HepG2 (cell line): ENCODE measurements around the gene MRFAP1. TPM values are rescaled to one million over a fixed set of nuclear protein-coding genes. Genes with fewer than 3 reads are reported as not detected.
A peak's percentile ranks its signal among the peaks of the same experiment; 100 is the strongest.

ENCODE experiments used
- DZIP1 ChIP-seq: sonication (generic); formaldehyde crosslinking; IDR thresholded peaks from 2 replicates; pipeline ENCODE4 v1.5.0; 2020; ENCODE audit warnings: mild to moderate bottlenecking, missing genetic modification reagents
- GZF1 ChIP-seq: sonication (generic); formaldehyde crosslinking; IDR thresholded peaks from 2 replicates; pipeline ENCODE4 v1.5.1; 2020; ENCODE audit warnings: mild to moderate bottlenecking, missing genetic modification reagents
- JUN ChIP-seq: sonication (generic); formaldehyde crosslinking; IDR thresholded peaks from 2 replicates; pipeline ENCODE4 v1.4.0; 2020; ENCODE audit warnings: mild to moderate bottlenecking, missing genetic modification reagents
- KLF16 ChIP-seq, 2 experiments: sonication (generic) in 1 of 2; formaldehyde crosslinking in 1 of 2; IDR thresholded peaks; 2 replicates each; pipeline versions ENCODE4 v1.6.1 to v1.8.0; 2016 to 2023; ENCODE audit warnings: missing genetic modification reagents in 2 of 2, missing compliant biosample characterization in 1 of 2
- KLF6 ChIP-seq: IDR thresholded peaks from 2 replicates; pipeline ENCODE4 v1.8.0; 2016; ENCODE audit warnings: missing biosample characterization, missing genetic modification reagents
- MED1 ChIP-seq: sonication (generic); formaldehyde crosslinking; IDR thresholded peaks from 2 replicates; pipeline ENCODE4 v1.4.0; 2020; ENCODE audit warnings: missing genetic modification reagents
- MEIS2 ChIP-seq: sonication (generic); formaldehyde crosslinking; IDR thresholded peaks from 2 replicates; pipeline ENCODE4 v1.9.0; 2021; ENCODE audit warnings: mild to moderate bottlenecking, missing genetic modification reagents
- MTA1 ChIP-seq: sonication (generic); formaldehyde crosslinking; IDR thresholded peaks from 2 replicates; pipeline ENCODE4 v1.4.0; 2020; ENCODE audit warnings: missing genetic modification reagents, mild to moderate bottlenecking, borderline replicate concordance
- PAX8 ChIP-seq: sonication (generic); formaldehyde crosslinking; IDR thresholded peaks from 2 replicates; pipeline ENCODE4 v1.8.0; 2022; ENCODE audit warnings: mild to moderate bottlenecking, missing genetic modification reagents, borderline replicate concordance
- POLR2A ChIP-seq, 2 experiments: IDR thresholded peaks; 2 replicates each; pipeline ENCODE4 v1.6.1; 2011; ENCODE audit warnings: low read depth in 2 of 2, low read length in 2 of 2, mild to moderate bottlenecking in 1 of 2, moderate library complexity in 1 of 2; ENCODE audit not compliant: insufficient read depth in 1 of 2
- ZNF18 ChIP-seq: sonication (generic); formaldehyde crosslinking; IDR thresholded peaks from 2 replicates; pipeline ENCODE4 v1.8.0; 2022; ENCODE audit warnings: mild to moderate bottlenecking, missing genetic modification reagents; ENCODE audit not compliant: insufficient replicate concordance
- ZNF607 ChIP-seq: sonication (generic); formaldehyde crosslinking; IDR thresholded peaks from 2 replicates; pipeline ENCODE4 v1.5.1; 2020; ENCODE audit warnings: missing genetic modification reagents, mild to moderate bottlenecking, borderline replicate concordance
- ZNF749 ChIP-seq: sonication (generic); formaldehyde crosslinking; IDR thresholded peaks from 2 replicates; pipeline ENCODE4 v1.8.0; 2022; ENCODE audit warnings: mild to moderate bottlenecking, missing genetic modification reagents, moderate library complexity, borderline replicate concordance
- polyA plus RNA-seq, 8 experiments: library from polyadenylated mRNA; depleted of rRNA in 3 of 8; stranded (reverse) in 7 of 8; unstranded in 1 of 8; fragments of >200 nt; fragmentation: Illumina TruSeq in 4 of 8; extraction: Trizol in 4 of 8; gene quantifications; 2 replicates each; pipeline versions ENCODE4 v1.2.1 to v1.2.3, GENCODE V29; 2011 to 2016; ENCODE audit warnings: low read depth in 4 of 8, missing spikeins in 1 of 8, mixed read lengths in 1 of 8; ENCODE audit not compliant: insufficient read depth in 1 of 8
- total RNA-seq, 5 experiments: library from RNA; depleted of rRNA; stranded (reverse); fragments of >200 nt; fragmentation: Illumina TruSeq; extraction: Trizol; gene quantifications; 2 replicates each; pipeline ENCODE4 v1.2.3, GENCODE V29; 2016; ENCODE audit warnings: low read depth in 1 of 5
- TF ChIP-seq, protein P1 (sequence below): sonication (generic); formaldehyde crosslinking; IDR thresholded peaks from 2 replicates; pipeline ENCODE4 v1.4.0; 2020; ENCODE audit warnings: low read depth, missing genetic modification reagents
- TF ChIP-seq, protein P2 (sequence below): sonication (generic); formaldehyde crosslinking; IDR thresholded peaks from 2 replicates; pipeline ENCODE4 v1.5.0; 2020; ENCODE audit warnings: mild to moderate bottlenecking, missing genetic modification reagents
- TF ChIP-seq, protein P3 (sequence below): sonication (generic); formaldehyde crosslinking; IDR thresholded peaks from 2 replicates; pipeline ENCODE4 v1.9.0; 2022; ENCODE audit warnings: low read depth, missing genetic modification reagents

MRFAP1 gene
- total and polyA plus RNA-seq, 2 of the 13 experiments (the other 11 are each of a cell fraction or from before 2014, with no cell fraction given) = 112 to 158 TPM

GRCh38 chr4:6688879-6689505, 48.5 kb downstream of the MRFAP1 start (continued):
- TF ChIP-seq, protein P1, sequence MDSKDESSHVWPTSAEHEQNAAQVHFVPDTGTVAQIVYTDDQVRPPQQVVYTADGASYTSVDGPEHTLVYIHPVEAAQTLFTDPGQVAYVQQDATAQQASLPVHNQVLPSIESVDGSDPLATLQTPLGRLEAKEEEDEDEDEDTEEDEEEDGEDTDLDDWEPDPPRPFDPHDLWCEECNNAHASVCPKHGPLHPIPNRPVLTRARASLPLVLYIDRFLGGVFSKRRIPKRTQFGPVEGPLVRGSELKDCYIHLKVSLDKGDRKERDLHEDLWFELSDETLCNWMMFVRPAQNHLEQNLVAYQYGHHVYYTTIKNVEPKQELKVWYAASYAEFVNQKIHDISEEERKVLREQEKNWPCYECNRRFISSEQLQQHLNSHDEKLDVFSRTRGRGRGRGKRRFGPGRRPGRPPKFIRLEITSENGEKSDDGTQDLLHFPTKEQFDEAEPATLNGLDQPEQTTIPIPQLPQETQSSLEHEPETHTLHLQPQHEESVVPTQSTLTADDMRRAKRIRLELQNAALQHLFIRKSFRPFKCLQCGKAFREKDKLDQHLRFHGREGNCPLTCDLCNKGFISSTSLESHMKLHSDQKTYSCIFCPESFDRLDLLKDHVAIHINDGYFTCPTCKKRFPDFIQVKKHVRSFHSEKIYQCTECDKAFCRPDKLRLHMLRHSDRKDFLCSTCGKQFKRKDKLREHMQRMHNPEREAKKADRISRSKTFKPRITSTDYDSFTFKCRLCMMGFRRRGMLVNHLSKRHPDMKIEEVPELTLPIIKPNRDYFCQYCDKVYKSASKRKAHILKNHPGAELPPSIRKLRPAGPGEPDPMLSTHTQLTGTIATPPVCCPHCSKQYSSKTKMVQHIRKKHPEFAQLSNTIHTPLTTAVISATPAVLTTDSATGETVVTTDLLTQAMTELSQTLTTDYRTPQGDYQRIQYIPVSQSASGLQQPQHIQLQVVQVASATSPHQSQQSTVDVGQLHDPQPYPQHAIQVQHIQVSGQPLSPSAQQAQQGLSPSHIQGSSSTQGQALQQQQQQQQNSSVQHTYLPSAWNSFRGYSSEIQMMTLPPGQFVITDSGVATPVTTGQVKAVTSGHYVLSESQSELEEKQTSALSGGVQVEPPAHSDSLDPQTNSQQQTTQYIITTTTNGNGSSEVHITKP (CRISPR knock-in tag) = no peak
- peak in 1 of 2 experiments; percentile 32; a peak in 2 of 4 replicates for TF ChIP-seq POLR2A (IDR thresholded peaks at IDR 0.05; ENCODE audit: insufficient read depth in 1 of 2, low read depth in 2 of 2, low read length in 2 of 2)
- no peak for TF ChIP-seq ZNF749
- TF ChIP-seq, protein P2, sequence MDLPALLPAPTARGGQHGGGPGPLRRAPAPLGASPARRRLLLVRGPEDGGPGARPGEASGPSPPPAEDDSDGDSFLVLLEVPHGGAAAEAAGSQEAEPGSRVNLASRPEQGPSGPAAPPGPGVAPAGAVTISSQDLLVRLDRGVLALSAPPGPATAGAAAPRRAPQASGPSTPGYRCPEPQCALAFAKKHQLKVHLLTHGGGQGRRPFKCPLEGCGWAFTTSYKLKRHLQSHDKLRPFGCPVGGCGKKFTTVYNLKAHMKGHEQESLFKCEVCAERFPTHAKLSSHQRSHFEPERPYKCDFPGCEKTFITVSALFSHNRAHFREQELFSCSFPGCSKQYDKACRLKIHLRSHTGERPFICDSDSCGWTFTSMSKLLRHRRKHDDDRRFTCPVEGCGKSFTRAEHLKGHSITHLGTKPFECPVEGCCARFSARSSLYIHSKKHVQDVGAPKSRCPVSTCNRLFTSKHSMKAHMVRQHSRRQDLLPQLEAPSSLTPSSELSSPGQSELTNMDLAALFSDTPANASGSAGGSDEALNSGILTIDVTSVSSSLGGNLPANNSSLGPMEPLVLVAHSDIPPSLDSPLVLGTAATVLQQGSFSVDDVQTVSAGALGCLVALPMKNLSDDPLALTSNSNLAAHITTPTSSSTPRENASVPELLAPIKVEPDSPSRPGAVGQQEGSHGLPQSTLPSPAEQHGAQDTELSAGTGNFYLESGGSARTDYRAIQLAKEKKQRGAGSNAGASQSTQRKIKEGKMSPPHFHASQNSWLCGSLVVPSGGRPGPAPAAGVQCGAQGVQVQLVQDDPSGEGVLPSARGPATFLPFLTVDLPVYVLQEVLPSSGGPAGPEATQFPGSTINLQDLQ (CRISPR knock-in tag) = no peak
- no peak for TF ChIP-seq PAX8 (CRISPR knock-in tag)
- TF ChIP-seq MEIS2 (CRISPR knock-in tag) = 0 out of 2 replicates have a peak, but pooled peaks have one; percentile 54
- TF ChIP-seq ZNF18 = peak; percentile 3
- TF ChIP-seq DZIP1 (CRISPR knock-in tag) = no peak
- TF ChIP-seq JUN = no peak
- TF ChIP-seq KLF6 (CRISPR knock-in tag) = no peak
- TF ChIP-seq MED1 (CRISPR knock-in tag) = peak; percentile 60
- no peak for TF ChIP-seq KLF16 (CRISPR knock-in tag; IDR thresholded peaks at IDR 0.05)
- TF ChIP-seq ZNF607 (CRISPR knock-in tag) = no peak
- no peak for TF ChIP-seq MTA1 (CRISPR knock-in tag)
- no peak for TF ChIP-seq GZF1 (CRISPR knock-in tag)
- TF ChIP-seq, protein P3, sequence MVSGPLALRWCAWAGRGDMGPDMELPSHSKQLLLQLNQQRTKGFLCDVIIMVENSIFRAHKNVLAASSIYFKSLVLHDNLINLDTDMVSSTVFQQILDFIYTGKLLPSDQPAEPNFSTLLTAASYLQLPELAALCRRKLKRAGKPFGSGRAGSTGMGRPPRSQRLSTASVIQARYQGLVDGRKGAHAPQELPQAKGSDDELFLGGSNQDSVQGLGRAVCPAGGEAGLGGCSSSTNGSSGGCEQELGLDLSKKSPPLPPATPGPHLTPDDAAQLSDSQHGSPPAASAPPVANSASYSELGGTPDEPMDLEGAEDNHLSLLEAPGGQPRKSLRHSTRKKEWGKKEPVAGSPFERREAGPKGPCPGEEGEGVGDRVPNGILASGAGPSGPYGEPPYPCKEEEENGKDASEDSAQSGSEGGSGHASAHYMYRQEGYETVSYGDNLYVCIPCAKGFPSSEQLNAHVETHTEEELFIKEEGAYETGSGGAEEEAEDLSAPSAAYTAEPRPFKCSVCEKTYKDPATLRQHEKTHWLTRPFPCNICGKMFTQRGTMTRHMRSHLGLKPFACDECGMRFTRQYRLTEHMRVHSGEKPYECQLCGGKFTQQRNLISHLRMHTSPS (CRISPR knock-in tag) = no peak
